IMR-90 (cell line): Measurements from ENCODE around the gene TAF4B. TPM values are rescaled to one million over a fixed set of nuclear protein-coding genes. Genes with fewer than 3 reads are reported as not detected.

Experiments used
- ATAC-seq: fragments of 200-7000 bp; cut with Tn5 transposase; 2 replicates; pipeline ENCODE4 v1.9.1; 2020; ENCODE audit warnings: low read depth, mild to moderate bottlenecking, moderate library complexity
- BruUV-seq: library from RNA; stranded (reverse); fragments of 400-500 nt; replicated peaks from 2 replicates; lab custom pipeline; 2021; lab: Mats Ljungman, UMichigan
- CTCF ChIA-PET: fragments of 300-600 bp; formaldehyde crosslinking; extraction: SDS; loops from one replicate; lab custom pipeline; 2021; ENCODE audit warnings: antibody characterized with exemption; lab: Yijun Ruan, JAX
- POLR2A ChIA-PET: fragments of 300-600 bp; sonication (Branson Sonifier 250); formaldehyde crosslinking; loops from one replicate; lab custom pipeline; 2022; ENCODE audit warnings: antibody characterized with exemption; ENCODE audit not compliant: unreplicated experiment; lab: Charles Lee
- DNase-seq: peaks from one replicate; pipeline ENCODE4 v3.0.0; 2013
- H2AFZ ChIP-seq: replicated peaks from 2 replicates; pipeline ENCODE3; 2013; ENCODE audit warnings: low read length, mild to moderate bottlenecking; ENCODE audit not compliant: poor library complexity
- H2AK5ac ChIP-seq: 2 replicates; pipeline ENCODE4 v1.6.1; 2013; ENCODE audit warnings: low read depth, low read length, inconsistent platforms
- H2AK9ac ChIP-seq: replicated peaks from 2 replicates; pipeline ENCODE3; 2013; ENCODE audit warnings: mild to moderate bottlenecking, low read depth, low read length, moderate library complexity; ENCODE audit not compliant: poor library complexity
- H2BK120ac ChIP-seq: 2 replicates; pipeline ENCODE4 v1.6.1; 2013; ENCODE audit warnings: low read depth, low read length, inconsistent platforms
- H2BK15ac ChIP-seq: 3 replicates; pipeline ENCODE4 v1.6.1; 2013; ENCODE audit warnings: low read depth, low read length, inconsistent platforms
- H2BK20ac ChIP-seq: 2 replicates; pipeline ENCODE4 v1.6.1; 2013; ENCODE audit warnings: low read depth, mild to moderate bottlenecking, inconsistent platforms, low read length, moderate library complexity
- H2BK5ac ChIP-seq: 2 replicates; pipeline ENCODE4 v1.6.1; 2013; ENCODE audit warnings: mild to moderate bottlenecking, low read depth, low read length, inconsistent platforms; ENCODE audit not compliant: poor library complexity, severe bottlenecking
- H3K14ac ChIP-seq: replicated peaks from 2 replicates; pipeline ENCODE4 v1.6.1; 2013; ENCODE audit warnings: low read depth, low read length, inconsistent platforms
- H3K18ac ChIP-seq: 2 replicates; pipeline ENCODE4 v1.6.1; 2013; ENCODE audit warnings: low read depth, low read length, control low read depth
- H3K23ac ChIP-seq: 2 replicates; pipeline ENCODE4 v1.6.1; 2013; ENCODE audit warnings: low read depth, low read length, inconsistent platforms
- H3K27ac ChIP-seq: 2 replicates; pipeline ENCODE4 v1.5.1; 2013; ENCODE audit warnings: mild to moderate bottlenecking, control low read depth, low read length; ENCODE audit not compliant: insufficient read depth
- H3K27me3 ChIP-seq: 2 replicates; pipeline ENCODE4 v1.6.1; 2013; ENCODE audit warnings: low read length; ENCODE audit not compliant: control insufficient read depth, insufficient read depth
- H3K36me3 ChIP-seq: 2 replicates; pipeline ENCODE4 v1.6.1; 2013; ENCODE audit warnings: low read length, mixed read lengths; ENCODE audit not compliant: control insufficient read depth, insufficient read depth
- H3K4ac ChIP-seq: 2 replicates; pipeline ENCODE4 v1.6.1; 2013; ENCODE audit warnings: low read depth, low read length, inconsistent platforms
- H3K4me1 ChIP-seq: 2 replicates; pipeline ENCODE4 v1.6.1; 2013; ENCODE audit warnings: low read length, mixed read lengths; ENCODE audit not compliant: control insufficient read depth, insufficient read depth
- H3K4me2 ChIP-seq: 2 replicates; pipeline ENCODE4 v1.6.1; 2013; ENCODE audit warnings: low read depth, mild to moderate bottlenecking, control low read depth, low read length, moderate library complexity
- H3K4me3 ChIP-seq: 2 replicates; pipeline ENCODE4 v1.5.1; 2013; ENCODE audit warnings: low read depth, mild to moderate bottlenecking, control low read depth, low read length, moderate library complexity; ENCODE audit not compliant: insufficient read depth
- H3K56ac ChIP-seq: 2 replicates; pipeline ENCODE4 v1.6.1; 2013; ENCODE audit warnings: low read length, inconsistent platforms; ENCODE audit not compliant: insufficient read depth; ENCODE audit errors: extremely low read depth
- H3K79me1 ChIP-seq, 2 experiments: 2 replicates each; pipeline ENCODE4 v1.6.1; 2013; ENCODE audit warnings: low read length in 2 of 2, inconsistent platforms in 1 of 2, low read depth in 1 of 2
- H3K9ac ChIP-seq: 2 replicates; pipeline ENCODE4 v1.6.1; 2013; ENCODE audit warnings: low read depth, low read length, control low read depth
- H3K9me1 ChIP-seq: 2 replicates; pipeline ENCODE4 v1.6.1; 2013; ENCODE audit warnings: low read length, inconsistent platforms; ENCODE audit not compliant: insufficient read depth
- H3K9me3 ChIP-seq: 2 replicates; pipeline ENCODE4 v1.6.1; 2013; ENCODE audit warnings: low read length; ENCODE audit not compliant: control insufficient read depth, insufficient read depth
- H4K20me1 ChIP-seq: 2 replicates; pipeline ENCODE4 v1.6.1; 2013; ENCODE audit warnings: low read length, inconsistent platforms; ENCODE audit not compliant: insufficient read depth
- H4K5ac ChIP-seq: 2 replicates; pipeline ENCODE4 v1.6.1; 2013; ENCODE audit warnings: mild to moderate bottlenecking, low read depth, low read length, control low read depth
- H4K8ac ChIP-seq, 2 experiments: 2 replicates each; pipeline ENCODE4 v1.6.1; 2013; ENCODE audit warnings: low read depth in 2 of 2, low read length in 2 of 2, control low read depth in 1 of 2, inconsistent platforms in 1 of 2
- H4K91ac ChIP-seq: 2 replicates; pipeline ENCODE4 v1.6.1; 2013; ENCODE audit warnings: low read depth, low read length, inconsistent platforms; ENCODE audit not compliant: insufficient read depth
- BHLHE40 ChIP-seq: fragments of 150-350 bp; IDR thresholded peaks from 2 replicates; pipeline ENCODE4 v1.6.1; 2016; ENCODE audit warnings: mild to moderate bottlenecking, low read depth, low read length
- CEBPB ChIP-seq: IDR thresholded peaks from 2 replicates; pipeline ENCODE4 v1.6.1; 2012; ENCODE audit warnings: low read depth, low read length, improper control_type of control experiment
- CHD1 ChIP-seq: IDR thresholded peaks from 2 replicates; pipeline ENCODE4 v1.6.1; 2012; ENCODE audit warnings: low read depth, low read length, improper control_type of control experiment
- CTCF ChIP-seq: conservative IDR thresholded peaks from 2 replicates; pipeline ENCODE4 v1.5.1; 2012; ENCODE audit warnings: mild to moderate bottlenecking, low read depth, low read length, improper control_type of control experiment
- ELK1 ChIP-seq: fragments of 150-350 bp; IDR thresholded peaks from 2 replicates; pipeline ENCODE4 v1.6.1; 2016; ENCODE audit warnings: low read depth, mild to moderate bottlenecking, low read length, moderate library complexity, borderline replicate concordance
- FOS ChIP-seq: fragments of 150-350 bp; IDR thresholded peaks from 2 replicates; pipeline ENCODE4 v1.6.1; 2016; ENCODE audit warnings: low read depth, low read length
- MAFK ChIP-seq: IDR thresholded peaks from 2 replicates; pipeline ENCODE4 v1.6.1; 2012; ENCODE audit warnings: low read depth, low read length, improper control_type of control experiment
- MAZ ChIP-seq: IDR thresholded peaks from 2 replicates; pipeline ENCODE4 v1.6.1; 2012; ENCODE audit warnings: low read depth, mild to moderate bottlenecking, low read length, improper control_type of control experiment, moderate library complexity, borderline replicate concordance
- MXI1 ChIP-seq: IDR thresholded peaks from 2 replicates; pipeline ENCODE4 v1.6.1; 2012; ENCODE audit warnings: low read depth, mild to moderate bottlenecking, low read length, moderate library complexity, borderline replicate concordance
- NFE2L2 ChIP-seq: fragments of 150-350 bp; IDR thresholded peaks from 2 replicates; pipeline ENCODE4 v1.6.1; 2016; ENCODE audit warnings: low read depth, mild to moderate bottlenecking, low read length
- POLR2A ChIP-seq: IDR thresholded peaks from 2 replicates; pipeline ENCODE4 v1.6.1; 2012; ENCODE audit warnings: mild to moderate bottlenecking, low read depth, low read length
- RAD21 ChIP-seq: IDR thresholded peaks from 2 replicates; pipeline ENCODE4 v1.6.1; 2012; ENCODE audit warnings: low read length, improper control_type of control experiment
- RCOR1 ChIP-seq: IDR thresholded peaks from 2 replicates; pipeline ENCODE4 v1.6.1; 2012; ENCODE audit warnings: mild to moderate bottlenecking, low read length, improper control_type of control experiment; ENCODE audit not compliant: insufficient replicate concordance
- RFX5 ChIP-seq: IDR thresholded peaks from 2 replicates; pipeline ENCODE4 v1.8.0; 2012; ENCODE audit warnings: low read depth, mild to moderate bottlenecking, low read length, moderate library complexity
- SMC3 ChIP-seq: fragments of 150-350 bp; IDR thresholded peaks from 2 replicates; pipeline ENCODE4 v1.6.1; 2016; ENCODE audit warnings: low read depth, mild to moderate bottlenecking, antibody characterized with exemption, low read length, moderate library complexity
- USF2 ChIP-seq: fragments of 150-350 bp; IDR thresholded peaks from 2 replicates; pipeline ENCODE4 v1.6.1; 2017; ENCODE audit warnings: mild to moderate bottlenecking, antibody characterized with exemption, low read length, low read depth
- WGBS, 2 experiments: methylation state at CpG; one replicate each; pipeline versions ENCODE4 v1.1.5 to v1.1.7; 2013; ENCODE audit warnings: missing lambda C conversion rate in 2 of 2; ENCODE audit not compliant: insufficient read length in 1 of 2; ENCODE audit errors: extremely low coverage in 2 of 2; 5-methylcytosine and 5-hydroxymethylcytosine counted together
- dilution Hi-C: fragments of 300-500 bp; cut with HindIII; formaldehyde crosslinking; loops from one replicate; pipeline ENCODE4 v1.14.3; 2018; ENCODE audit warnings: low sequenced_read_pairs; ENCODE audit not compliant: unreplicated experiment
- in situ Hi-C: fragments of 300-500 bp; cut with MboI; formaldehyde crosslinking; loops from 3 replicates; pipeline ENCODE4 v1.14.3; 2019; ENCODE audit warnings: low sequenced_read_pairs, inconsistent platforms, mixed read lengths
- intact Hi-C: fragments of 100-400 bp; cut with micrococcal nuclease; formaldehyde crosslinking; loops from 2 replicates; pipeline ENCODE4 v1.10.0; 2022
- polyA plus RNA-seq, 3 experiments: library from polyadenylated mRNA; depleted of rRNA; stranded (reverse); fragments of >200 nt; gene quantifications; 2 replicates each; pipeline ENCODE4 v1.2.3, GENCODE V29; 2012; ENCODE audit warnings: low replicate concordance in 1 of 3
- total RNA-seq: library from RNA; depleted of rRNA; stranded (reverse); fragments of >200 nt; gene quantifications from 2 replicates; pipeline ENCODE4 v1.2.3, GENCODE V29; 2012

TAF4B gene
- total and polyA plus RNA-seq, 2 of the 4 experiments (the other 2 are of a cell fraction): 0.38 to 1.1 TPM

GRCh38 chr18:26335156-26335555 lies 108.9 kb downstream of the TAF4B start:
- no peak overlapping the region for H2BK20ac ChIP-seq
- no peak overlapping the region for H3K4me3 ChIP-seq
- H3K9ac ChIP-seq: no peak overlapping the region
- in situ Hi-C loops: no loop called here
- no CpG with 5 or more reads among the region's 2 CpGs for WGBS, 2 experiments
- H3K4ac ChIP-seq: no peak overlapping the region
- H3K4me1 ChIP-seq: no peaks in the 10 kb centered on the region
- H4K91ac ChIP-seq: no peak overlapping the region
- ATAC-seq (no peak), DNase-seq (no peak)
- H3K14ac ChIP-seq: no peak overlapping the region
- no peaks in the 10 kb centered on the region for H3K27me3 ChIP-seq
- H2BK15ac ChIP-seq: no peak overlapping the region
- no peaks in the 10 kb centered on the region for H3K79me1 ChIP-seq
- no peak overlapping the region for H3K4me2 ChIP-seq
- no peaks in the 10 kb centered on the region for H3K9me1 ChIP-seq
- no peaks in the 10 kb centered on the region for H3K36me3 ChIP-seq
- no peak overlapping the region for H4K5ac ChIP-seq
- no peak overlapping the region for H2AK5ac ChIP-seq
- H2BK5ac ChIP-seq: no peak overlapping the region
- no peaks in the 10 kb centered on the region for H4K20me1 ChIP-seq
- no peak overlapping the region for H2AK9ac ChIP-seq
- no TSS peak for BruUV-seq
- ChIA-PET CTCF (no interaction called here), POLR2A (no interaction called here)
- no peaks in the 10 kb centered on the region for H3K9me3 ChIP-seq
- no peak overlapping the region for H3K56ac ChIP-seq
- no peak overlapping the region for H3K23ac ChIP-seq
- H4K8ac ChIP-seq: no peak overlapping the region
- TF ChIP-seq BHLHE40 (no peak), MXI1 (no peak), MAFK (no peak), SMC3 (no peak), FOS (no peak), POLR2A (no peak), ELK1 (no peak), NFE2L2 (no peak), MAZ (no peak), CEBPB (no peak), RFX5 (no peak), CHD1 (no peak), USF2 (no peak), RAD21 (no peak), RCOR1 (no peak), CTCF (no peak)
- H2BK120ac ChIP-seq: no peak overlapping the region
- H3K27ac ChIP-seq: no peak overlapping the region
- no peak overlapping the region for H3K18ac ChIP-seq
- H2AFZ ChIP-seq: no peak overlapping the region
- intact Hi-C loops: no loop called here
- dilution Hi-C loops: no loop called here
